Brain microvascular endothelial cell (primary cell): ENCODE data around the gene PARD3.
"Not testable (repeated sequence)": the region's sequence is repeated elsewhere in the genome, so short reads cannot be mapped to it uniquely, and the experiment has no call there.

Experiments used
- DNase-seq: peaks from one replicate; pipeline ENCODE4 v3.0.0-alpha.2; 2020
- H3K27ac ChIP-seq: fragments of 250-450 bp; sonication (Bioruptor Pico); 2 replicates; pipeline ENCODE4 v1.5.1; 2020; ENCODE audit warnings: mild to moderate bottlenecking, moderate library complexity
- H3K27me3 ChIP-seq: fragments of 250-450 bp; sonication (Bioruptor Pico); replicated peaks from 2 replicates; pipeline ENCODE4 v1.5.1; 2020; ENCODE audit warnings: mild to moderate bottlenecking
- H3K36me3 ChIP-seq: fragments of 250-450 bp; sonication (Bioruptor Pico); replicated peaks from 2 replicates; pipeline ENCODE4 v1.5.1; 2020; ENCODE audit warnings: mild to moderate bottlenecking
- H3K4me3 ChIP-seq: 2 replicates; pipeline ENCODE4 v1.5.1; 2011; ENCODE audit warnings: low read depth, mild to moderate bottlenecking, control low read depth, low read length, moderate library complexity
- CTCF ChIP-seq: IDR thresholded peaks from 2 replicates; pipeline ENCODE4 v1.5.1; 2011; ENCODE audit warnings: low read depth, mild to moderate bottlenecking, moderate library complexity, low read length, control low read depth, inconsistent platforms; ENCODE audit errors: missing control alignments
- in situ Hi-C: cut with HindIII; loops from 2 replicates; pipeline ENCODE4 v1.10.0; 2017; ENCODE audit warnings: low sequenced_read_pairs, low pct_ligation_motif_present

The PARD3 gene

GRCh38 chr10:34800624-34801023 lies 14.5 kb downstream of the PARD3 start:
- TF ChIP-seq CTCF, result no peak
- in situ Hi-C loops, result no loop called here
- H3K27ac ChIP-seq, result no peak overlapping the region
- no peaks in the 10 kb centered on the region for H3K36me3 ChIP-seq
- H3K4me3 ChIP-seq, result no peak overlapping the region
- no peaks in the 10 kb centered on the region for H3K27me3 ChIP-seq
- no peak for DNase-seq

- H3K36me3 ChIP-seq, result no peaks in the 10 kb centered on the region
- H3K27ac ChIP-seq, result no peak overlapping the region
- in situ Hi-C loops, result no loop called here
- TF ChIP-seq CTCF, result no peak
- no peak overlapping the region for H3K4me3 ChIP-seq
- H3K27me3 ChIP-seq, result no peaks in the 10 kb centered on the region
- DNase-seq, result no peak
Measured at GRCh38 chr10:34798654-34799053, 16.4 kb downstream of the PARD3 start.

- Histone ChIP-seq H3K27ac (no peak overlapping the region), H3K4me3 (no peak overlapping the region), H3K27me3 (no peaks in the 10 kb centered on the region), H3K36me3 (no peaks in the 10 kb centered on the region)
- DNase-seq, result no peak
- in situ Hi-C loops, result no loop called here
- TF ChIP-seq CTCF, result no peak
Measured at GRCh38 chr10:34797155-34797554, 17.9 kb downstream of the PARD3 start.

GRCh38 chr10:34796133-34796532 lies 19.0 kb downstream of the PARD3 start:
- TF ChIP-seq CTCF, result no peak
- Histone ChIP-seq H3K27me3 (no peaks in the 10 kb centered on the region), H3K27ac (no peak overlapping the region), H3K36me3 (no peaks in the 10 kb centered on the region), H3K4me3 (no peak overlapping the region)
- no peak for DNase-seq
- in situ Hi-C loops, result no loop called here

GRCh38 chr10:34795334-34795733 lies 19.8 kb downstream of the PARD3 start:
- no peak for DNase-seq
- in situ Hi-C loops, result no loop called here
- Histone ChIP-seq H3K27me3 (no peaks in the 10 kb centered on the region), H3K4me3 (no peak overlapping the region), H3K27ac (no peak overlapping the region), H3K36me3 (no peaks in the 10 kb centered on the region)
- no peak for TF ChIP-seq CTCF

- Histone ChIP-seq H3K27me3 (no peaks in the 10 kb centered on the region), H3K36me3 (no peaks in the 10 kb centered on the region), H3K27ac (no peak overlapping the region), H3K4me3 (no peak overlapping the region)
- in situ Hi-C loops, result no loop called here
- TF ChIP-seq CTCF, result no peak
- DNase-seq, result no peak
Measured at GRCh38 chr10:34794835-34795234, 20.3 kb downstream of the PARD3 start.

GRCh38 chr10:34793581-34793980 lies 21.5 kb downstream of the PARD3 start:
- H3K27ac ChIP-seq, H3K27me3 ChIP-seq, in situ Hi-C loops, H3K4me3 ChIP-seq, DNase-seq, H3K36me3 ChIP-seq: not testable (repeated sequence)
